Lung (tissue), 12 donors: ENCODE measurements around the gene RTN4R. TPM values are rescaled to one million over a fixed set of nuclear protein-coding genes. Genes with fewer than 3 reads are reported as not detected.
A peak's percentile ranks its signal among the peaks of the same experiment; 100 is the strongest.

Experiments used
- ATAC-seq: fragments of 200-7000 bp; cut with Tn5 transposase; one replicate; pipeline ENCODE4 v1.9.1; 2020; ENCODE audit warnings: moderate number of reproducible peaks; ENCODE audit not compliant: insufficient read depth, low FRiP score
- DNase-seq, 3 donors: peaks; one replicate each; pipeline ENCODE4 v3.0.0-alpha.2; 2013 to 2017
- H3K27ac ChIP-seq, 2 donors: one replicate each; pipeline ENCODE4 v1.5.1; 2013; ENCODE audit warnings: mild to moderate bottlenecking in 2 of 2, moderate library complexity in 2 of 2, control low read depth in 1 of 2, inconsistent platforms in 1 of 2, low read depth in 1 of 2, low read length in 1 of 2
- H3K27me3 ChIP-seq, 3 donors: one replicate each; pipeline ENCODE4 v1.5.1; 2013; ENCODE audit warnings: low read length in 2 of 3; ENCODE audit not compliant: control insufficient read depth in 3 of 3, insufficient read depth in 3 of 3
- H3K36me3 ChIP-seq, 4 donors: one replicate each; pipeline ENCODE4 v1.5.1; 2013; ENCODE audit warnings: low read length in 4 of 4, mild to moderate bottlenecking in 1 of 4, moderate library complexity in 1 of 4; ENCODE audit not compliant: control insufficient read depth in 4 of 4, insufficient read depth in 4 of 4
- H3K4me1 ChIP-seq, 5 donors: one replicate each; pipeline ENCODE4 v1.5.1; 2013; ENCODE audit warnings: low read length in 5 of 5, mild to moderate bottlenecking in 2 of 5, moderate library complexity in 1 of 5; ENCODE audit not compliant: control insufficient read depth in 5 of 5, insufficient read depth in 5 of 5
- H3K4me3 ChIP-seq: one replicate; pipeline ENCODE4 v1.5.1; 2013; ENCODE audit warnings: mild to moderate bottlenecking, control low read depth, moderate library complexity
- H3K9ac ChIP-seq, 2 donors: one replicate each; pipeline ENCODE4 v1.5.1; 2013; ENCODE audit warnings: low read length in 2 of 2, control low read depth in 1 of 2; ENCODE audit not compliant: insufficient read depth in 1 of 2
- H3K9me3 ChIP-seq, 4 donors: one replicate each; pipeline ENCODE4 v1.5.1; 2013; ENCODE audit warnings: low read length in 3 of 4, mild to moderate bottlenecking in 1 of 4, moderate library complexity in 1 of 4; ENCODE audit not compliant: control insufficient read depth in 4 of 4, insufficient read depth in 3 of 4
- WGBS, 2 donors: extraction: QIAGEN DNeasy Blood & Tissue Kit; methylation state at CpG; one replicate each; pipeline ENCODE4 v1.1.7; 2013; 5-methylcytosine and 5-hydroxymethylcytosine counted together
- polyA plus RNA-seq, 2 donors: library from polyadenylated mRNA; stranded (reverse); fragments of 200-250 nt; gene quantifications; one replicate each; pipeline ENCODE4 v1.2.1, GENCODE V29; 2013
- total RNA-seq, 2 donors: library from RNA; depleted of rRNA in 1 of 2; stranded (reverse); fragments of >200 nt in 1 of 2; gene quantifications; one replicate each; pipeline ENCODE4 v1.2.1, GENCODE V29; 2014 to 2021
- TF ChIP-seq, protein P1 (sequence below): IDR thresholded peaks from 2 replicates; pipeline ENCODE4 v1.5.1; 2012; ENCODE audit warnings: mild to moderate bottlenecking; ENCODE audit errors: control extremely low read depth, extremely low read depth
- donor health status: control.
- donor health status: control.
- donor health status: Bipolar disorder and iron deficiency.
- donor health status: healthy.
- donor health status: DM: yes; HTN: yes; CAD: no.

RTN4R gene
- total and polyA plus RNA-seq, 4 donors: 2.6 to 7.8 (median 4.3) TPM

DNA sequence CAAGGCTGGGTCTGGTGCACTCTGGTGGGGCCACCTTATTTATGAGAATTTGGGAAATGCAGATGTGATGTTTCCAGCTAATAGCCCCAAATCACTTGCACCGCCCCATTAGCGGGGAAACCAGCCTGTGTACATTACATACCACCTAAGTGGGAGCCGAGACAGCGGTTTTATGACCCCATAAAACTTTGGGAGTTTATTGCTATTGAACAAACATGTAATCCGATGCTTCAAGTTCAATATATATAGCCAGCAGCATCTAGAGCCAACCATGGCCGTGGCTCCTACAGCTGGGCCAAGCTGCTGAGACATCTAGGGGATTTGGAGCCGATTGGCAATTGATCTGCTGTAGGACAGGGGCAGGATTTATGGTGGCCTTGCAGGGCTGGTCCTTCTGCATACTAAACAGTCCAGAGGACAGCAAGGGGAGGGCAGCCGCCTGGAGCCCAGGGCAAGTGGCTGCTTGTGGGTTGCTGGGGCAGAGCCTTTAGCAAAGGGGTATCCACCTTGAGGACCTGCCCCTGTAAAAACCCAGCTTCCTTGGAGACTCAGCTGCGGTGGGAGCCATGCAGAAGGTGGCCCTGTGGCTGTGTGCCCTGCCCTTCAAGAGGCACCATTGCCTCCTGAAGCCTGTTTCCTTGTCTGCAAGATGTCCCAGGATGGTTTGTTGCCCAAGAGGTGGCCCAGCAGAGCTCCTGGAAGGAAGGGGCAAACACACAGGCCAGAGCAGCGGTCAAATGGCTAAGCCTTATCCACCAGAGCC lies 69.4 kb downstream of the RTN4R start:
- DNase-seq (peak in 1 of 3 donors; percentile 22), ATAC-seq (no peak)
- Histone ChIP-seq H3K4me1 (peaks cover 0 to 15% (median 12%) of the 10 kb centered on the region in 5 donors), H3K27me3 (no peaks in the 10 kb centered on the region), H3K9ac (no peak overlapping the region), H3K4me3 (no peak overlapping the region), H3K36me3 (no peaks in the 10 kb centered on the region), H3K27ac (no peak overlapping the region), H3K9me3 (no peaks in the 10 kb centered on the region)
- WGBS, 2 donors: 84 to 90% methylated on average over 10 of the region's 10 CpGs
- TF ChIP-seq, protein P1, sequence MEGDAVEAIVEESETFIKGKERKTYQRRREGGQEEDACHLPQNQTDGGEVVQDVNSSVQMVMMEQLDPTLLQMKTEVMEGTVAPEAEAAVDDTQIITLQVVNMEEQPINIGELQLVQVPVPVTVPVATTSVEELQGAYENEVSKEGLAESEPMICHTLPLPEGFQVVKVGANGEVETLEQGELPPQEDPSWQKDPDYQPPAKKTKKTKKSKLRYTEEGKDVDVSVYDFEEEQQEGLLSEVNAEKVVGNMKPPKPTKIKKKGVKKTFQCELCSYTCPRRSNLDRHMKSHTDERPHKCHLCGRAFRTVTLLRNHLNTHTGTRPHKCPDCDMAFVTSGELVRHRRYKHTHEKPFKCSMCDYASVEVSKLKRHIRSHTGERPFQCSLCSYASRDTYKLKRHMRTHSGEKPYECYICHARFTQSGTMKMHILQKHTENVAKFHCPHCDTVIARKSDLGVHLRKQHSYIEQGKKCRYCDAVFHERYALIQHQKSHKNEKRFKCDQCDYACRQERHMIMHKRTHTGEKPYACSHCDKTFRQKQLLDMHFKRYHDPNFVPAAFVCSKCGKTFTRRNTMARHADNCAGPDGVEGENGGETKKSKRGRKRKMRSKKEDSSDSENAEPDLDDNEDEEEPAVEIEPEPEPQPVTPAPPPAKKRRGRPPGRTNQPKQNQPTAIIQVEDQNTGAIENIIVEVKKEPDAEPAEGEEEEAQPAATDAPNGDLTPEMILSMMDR: no peak

DNA sequence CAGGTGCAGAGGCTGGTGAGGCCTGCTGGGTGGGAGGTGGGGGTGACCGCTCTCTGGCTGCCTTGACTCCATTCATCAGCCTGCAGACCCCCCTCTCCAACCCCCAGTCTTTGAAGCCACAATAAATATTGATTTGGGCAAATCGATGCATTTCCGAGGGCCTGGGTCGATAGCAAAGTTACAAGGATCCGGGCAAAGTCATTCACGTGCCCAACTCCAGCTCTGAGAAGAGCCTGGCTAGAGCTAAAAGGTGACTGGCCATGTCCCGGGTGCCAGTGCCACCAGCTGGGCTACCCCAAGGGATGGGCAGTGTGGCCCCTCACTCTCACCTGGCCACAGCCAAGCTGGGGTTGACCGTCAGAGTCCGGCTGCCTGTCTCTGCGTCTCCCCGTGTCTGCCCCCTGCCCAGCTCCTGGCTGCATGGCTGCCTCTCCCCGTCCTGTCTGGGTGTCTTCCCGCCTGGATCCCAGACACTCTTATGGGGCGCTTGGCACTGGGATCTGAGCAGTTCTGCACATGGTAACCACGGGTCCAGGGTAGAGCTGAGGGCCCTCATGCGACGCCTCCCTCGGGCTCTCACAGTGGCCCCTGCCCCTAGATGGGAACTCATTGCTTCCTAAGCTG lies 70.6 kb downstream of the RTN4R start:
- WGBS, 2 donors: 92 to 93% methylated on average over 15 to 18 of the region's 18 CpGs
- TF ChIP-seq, protein P1: no peak
- H3K4me3 ChIP-seq: no peak overlapping the region
- no peaks in the 10 kb centered on the region for H3K27me3 ChIP-seq
- ATAC-seq (no peak), DNase-seq (no peak)
- H3K9ac ChIP-seq: no peak overlapping the region
- peaks cover 0 to 4% (median under 1%) of the 10 kb centered on the region in 5 donors for H3K4me1 ChIP-seq
- H3K27ac ChIP-seq: no peak overlapping the region
- no peaks in the 10 kb centered on the region for H3K36me3 ChIP-seq
- H3K9me3 ChIP-seq: no peaks in the 10 kb centered on the region

DNA sequence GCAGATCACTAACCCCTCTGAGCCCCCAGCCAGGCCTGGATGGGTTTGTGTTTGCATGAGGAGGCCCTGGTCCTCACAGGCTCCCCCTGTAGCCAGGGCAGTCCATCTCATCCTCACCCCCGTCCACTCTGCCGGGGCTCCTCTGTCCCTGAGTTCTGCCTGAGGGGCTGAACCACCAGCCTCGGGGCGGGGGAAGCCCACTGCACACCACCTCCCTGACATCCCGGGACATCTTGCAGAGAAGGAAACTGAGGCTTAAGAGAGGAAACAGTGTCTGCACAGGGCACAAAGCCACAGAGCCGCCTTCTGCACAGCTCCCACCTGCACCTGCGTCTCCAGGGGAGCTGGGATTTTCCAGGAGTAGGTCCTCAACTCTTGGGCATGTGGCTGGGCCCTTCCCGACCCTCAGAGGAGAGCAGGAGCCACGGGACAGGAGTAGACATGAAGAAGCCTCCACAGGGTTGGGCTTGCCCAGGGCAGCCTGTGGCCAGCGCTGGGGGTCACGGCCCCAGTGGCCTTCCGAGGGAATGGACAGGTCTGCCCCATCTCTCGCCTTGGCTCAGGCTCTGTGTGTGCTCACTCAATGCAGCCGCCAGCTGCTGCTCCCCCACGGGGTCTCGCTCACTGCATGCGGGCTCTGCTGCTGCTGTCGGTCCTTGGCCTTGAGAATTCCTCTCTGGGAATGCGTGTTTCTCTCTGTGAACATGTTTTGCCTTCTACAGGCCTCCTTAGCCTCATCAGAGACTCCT lies 71.8 kb downstream of the RTN4R start:
- no peak overlapping the region for H3K27ac ChIP-seq
- DNase-seq: peak; percentile 34 to 49 (median 36)
- H3K36me3 ChIP-seq: no peaks in the 10 kb centered on the region
- TF ChIP-seq, protein P1: no peak
- H3K27me3 ChIP-seq: no peaks in the 10 kb centered on the region
- no peak overlapping the region for H3K9ac ChIP-seq
- WGBS, 2 donors: 87 to 89% methylated on average over 19 of the region's 19 CpGs
- no peak for ATAC-seq
- peaks cover 0 to 4% (median 0%) of the 10 kb centered on the region in 5 donors for H3K4me1 ChIP-seq
- H3K9me3 ChIP-seq: no peaks in the 10 kb centered on the region
- H3K4me3 ChIP-seq: no peak overlapping the region
